Stimulated activated CD8-positive, alpha-beta memory T cell treated with anti-CD3 and anti-CD28 coated beads, Interleukin-15, amount 100 ng/mL, for 4 hours (primary cell): Measurements from ENCODE around the gene MAGI2.

ENCODE experiments used
- DNase-seq, 2 donors: peaks; one replicate each; pipeline ENCODE4 v3.0.0-alpha.2; 2020; ENCODE audit warnings: low read depth in 2 of 2

The MAGI2 gene

DNA sequence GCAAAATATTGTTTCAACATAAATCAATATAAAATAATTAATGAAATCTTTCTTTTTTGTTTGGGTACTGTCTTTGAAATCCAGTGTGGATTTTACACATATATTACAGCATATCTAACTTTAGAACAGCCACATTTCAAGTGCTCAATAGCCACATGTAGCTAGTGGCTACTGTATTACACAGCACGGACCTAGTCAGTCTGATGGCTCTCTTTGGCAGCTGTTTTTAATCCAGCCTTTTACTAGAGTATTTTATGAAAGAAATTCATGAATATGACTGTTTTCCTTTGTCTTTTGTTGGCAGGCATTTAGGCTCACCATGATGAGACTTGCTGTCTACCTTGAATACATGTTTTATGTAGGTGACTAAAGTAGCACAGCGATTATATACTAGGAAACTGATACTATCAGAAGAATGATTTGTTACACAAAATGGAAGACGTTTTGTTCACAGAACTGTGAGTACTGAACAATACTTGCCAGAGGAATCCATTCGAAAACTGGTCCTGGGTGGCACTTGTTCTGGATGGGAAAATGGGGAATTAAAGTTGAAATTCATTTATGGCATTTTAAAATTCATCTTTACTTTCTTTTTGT, 1268.2 kb downstream of the MAGI2 start:
- DNase-seq = no peak

DNA sequence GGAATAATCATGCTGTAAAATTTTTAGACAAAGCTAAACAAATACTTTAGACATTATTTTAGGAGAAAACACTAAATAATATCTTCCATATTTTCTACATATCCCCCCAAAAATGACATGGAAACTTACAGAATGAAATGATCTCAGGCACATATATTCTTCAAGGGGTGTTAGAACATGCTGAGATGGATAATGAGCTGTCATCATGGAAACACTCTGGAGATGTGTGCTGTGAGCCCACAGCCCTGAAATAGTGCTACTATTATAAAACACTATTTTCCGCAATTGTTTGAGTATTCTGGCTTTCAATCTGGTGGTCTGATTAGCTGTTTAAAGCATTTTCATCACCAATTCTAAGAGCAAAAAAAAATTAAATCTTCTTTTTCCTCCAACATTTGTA, 1269.2 kb downstream of the MAGI2 start:
- no peak for DNase-seq

DNA sequence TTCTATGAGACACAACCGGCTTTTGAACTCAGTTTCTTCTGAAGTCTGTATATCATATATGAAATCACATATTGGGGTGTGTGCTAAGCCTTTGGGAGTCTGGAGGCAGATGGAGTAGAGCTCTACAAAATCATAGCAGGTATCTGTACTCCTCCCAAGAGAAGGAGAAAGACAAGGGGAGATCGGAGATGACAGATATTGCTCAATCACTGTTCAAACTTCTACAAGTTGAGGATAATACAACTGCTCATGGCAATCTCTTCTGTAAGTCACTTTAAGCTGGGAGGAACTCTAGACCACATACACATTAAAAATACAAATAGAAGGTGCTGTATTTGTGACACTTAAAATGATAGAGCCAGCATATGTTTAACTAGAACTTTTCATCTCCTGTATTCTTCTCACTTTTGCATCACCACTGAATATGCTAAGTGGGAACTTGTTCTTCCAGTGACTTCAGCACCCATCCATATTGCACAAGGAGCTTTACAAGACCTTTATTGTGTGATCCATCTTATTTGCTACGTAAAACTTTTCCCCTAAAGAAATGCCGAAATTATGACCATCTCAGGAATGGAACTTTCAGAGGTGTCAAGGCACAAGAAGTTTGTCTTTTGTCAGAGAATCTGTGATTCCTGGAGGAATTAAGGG, 1273.5 kb downstream of the MAGI2 start:
- no peak for DNase-seq

DNA sequence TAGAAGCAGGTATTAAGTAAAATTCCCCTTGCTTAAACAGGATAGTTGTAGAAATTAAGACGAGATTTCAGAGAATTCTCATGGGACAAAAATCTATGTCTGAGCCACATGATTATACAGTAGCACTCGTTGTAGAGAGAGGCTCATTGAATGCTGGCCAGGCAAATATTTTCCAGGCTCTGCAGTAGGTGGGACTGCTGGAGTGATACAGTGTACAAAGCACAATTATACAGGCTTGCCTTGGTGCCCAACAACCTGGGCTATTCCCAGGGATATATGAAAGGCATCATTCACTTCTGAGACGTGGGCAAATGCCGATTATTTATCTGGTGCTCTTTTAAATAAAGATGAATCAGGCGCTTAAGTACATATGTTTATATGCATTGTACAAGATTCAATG, 1274.3 kb downstream of the MAGI2 start:
- no peak for DNase-seq

DNA sequence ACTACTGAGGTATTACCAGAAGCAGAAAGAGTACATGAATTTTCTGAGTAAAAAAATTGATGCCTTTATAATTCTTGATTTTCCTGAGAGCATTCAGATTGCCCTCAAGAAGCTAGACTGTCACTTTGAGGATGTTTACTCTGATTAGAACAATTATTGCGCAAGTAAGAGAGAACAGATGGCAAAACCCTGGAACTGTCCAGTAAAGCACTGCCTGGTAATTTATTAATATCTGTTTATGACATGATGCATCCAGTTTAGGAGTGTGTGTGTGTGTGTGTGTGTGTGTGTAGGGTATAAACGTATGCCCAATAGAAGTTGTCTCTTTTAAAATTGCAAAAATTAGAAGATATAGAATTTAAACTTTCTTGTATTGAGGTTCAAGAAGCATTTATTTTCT, 1275.1 kb downstream of the MAGI2 start:
- DNase-seq = no peak

DNA sequence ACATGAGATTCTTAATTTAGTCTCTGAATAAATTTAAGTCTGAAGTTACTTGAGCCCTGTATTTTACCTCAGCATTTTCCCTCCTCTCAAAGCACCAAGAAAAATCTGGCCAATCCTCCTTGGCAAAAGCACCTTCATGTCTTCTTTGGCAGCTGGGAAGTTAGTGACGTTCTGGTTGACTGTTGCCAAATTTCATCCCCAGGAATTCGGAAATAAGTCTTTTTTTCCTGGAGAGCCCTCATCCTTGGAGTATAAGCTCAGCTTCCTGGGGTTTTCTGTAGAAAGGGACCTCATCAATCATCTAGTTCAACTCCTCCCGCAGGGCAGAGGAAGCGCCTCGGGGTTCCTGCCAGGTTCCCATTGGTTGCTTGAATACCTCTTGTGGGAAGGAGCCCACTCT, 1277.3 kb downstream of the MAGI2 start:
- no peak for DNase-seq

DNA sequence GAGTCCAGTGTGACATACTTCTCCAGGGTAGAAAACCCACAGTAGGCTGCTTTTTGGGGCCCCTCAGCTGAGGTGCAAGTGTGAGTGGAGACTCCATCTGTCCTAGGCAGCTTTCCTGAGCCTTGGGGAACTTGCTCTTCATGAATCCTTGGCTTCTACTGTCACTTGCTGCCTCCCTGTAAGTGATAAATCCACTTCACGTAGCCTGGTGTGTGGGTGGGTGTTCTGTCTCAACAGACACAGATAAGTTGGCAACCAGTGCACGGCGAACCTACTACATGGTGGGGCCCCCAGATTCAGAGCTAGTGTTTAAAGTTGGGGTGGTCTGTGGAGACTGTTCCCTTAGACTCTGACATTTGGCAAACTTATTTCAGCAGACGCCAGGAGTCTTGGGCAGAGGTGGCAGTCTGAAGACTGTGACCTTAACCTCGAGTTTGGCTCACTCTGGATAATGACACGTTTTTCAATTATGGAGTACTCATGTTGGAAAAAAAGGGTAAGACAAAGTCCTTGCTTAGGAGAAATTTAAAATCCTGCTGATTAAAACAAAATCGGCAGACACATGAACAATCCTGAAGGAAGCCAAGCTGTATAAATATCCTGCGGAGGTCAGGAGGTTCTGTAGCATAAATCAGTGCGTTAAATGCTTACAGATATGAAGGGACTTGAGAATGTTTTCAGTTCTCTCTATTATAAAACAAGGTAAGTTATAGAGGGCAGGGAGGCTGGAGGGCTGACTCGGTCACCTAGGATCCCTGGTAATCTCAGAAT, 1278.0 kb downstream of the MAGI2 start:
- DNase-seq = no peak

DNA sequence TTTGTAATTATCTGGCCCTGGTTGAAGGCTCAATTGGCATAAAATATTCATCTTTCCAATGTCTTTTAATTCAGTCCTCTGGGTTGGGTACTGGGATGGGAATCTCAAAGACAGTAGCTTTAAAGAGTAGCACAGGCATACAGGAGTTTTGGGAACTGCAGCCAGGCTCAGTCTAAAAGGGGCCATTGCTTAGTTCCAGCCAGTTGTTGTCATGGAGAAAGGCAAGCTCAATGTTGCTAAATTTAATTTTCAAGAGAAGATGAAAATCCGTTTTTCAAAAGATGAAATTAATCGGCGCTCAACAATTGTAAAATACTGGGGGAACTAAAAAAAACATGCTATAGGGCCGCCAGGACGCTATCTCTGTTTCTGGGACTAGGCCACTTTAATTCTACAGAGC, 1279.8 kb downstream of the MAGI2 start:
- no peak for DNase-seq

DNA sequence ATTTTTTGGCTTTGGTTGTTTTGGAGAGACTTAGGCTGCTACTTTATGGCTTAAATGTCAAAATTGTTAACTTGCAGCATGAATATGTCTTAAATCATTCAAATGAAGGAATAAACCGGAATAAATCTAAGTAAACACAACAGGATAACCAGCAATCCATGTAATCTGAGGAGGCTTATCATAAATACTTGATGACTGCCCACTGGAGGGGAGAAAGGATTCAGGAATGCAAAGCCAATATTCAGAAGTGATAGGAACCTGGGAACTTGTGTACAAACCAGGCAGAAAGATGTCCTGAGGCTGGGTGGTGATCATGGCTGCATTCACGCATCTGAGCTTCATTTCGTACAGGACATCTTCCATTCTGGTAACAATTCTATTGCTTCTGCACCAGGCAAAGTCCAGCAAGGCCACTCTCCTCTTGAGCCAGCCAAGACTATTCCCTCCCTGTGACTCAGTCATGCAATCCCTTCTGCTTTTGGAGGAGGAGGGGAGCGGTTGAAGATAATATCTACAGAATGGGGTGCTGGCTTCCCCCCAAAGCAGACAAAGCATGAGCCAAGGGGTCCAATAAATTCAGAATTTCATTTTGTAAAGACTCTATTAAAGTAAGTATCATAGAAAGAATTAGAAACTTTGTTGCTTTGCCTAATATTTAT, 1280.4 kb downstream of the MAGI2 start:
- DNase-seq = no peak

DNA sequence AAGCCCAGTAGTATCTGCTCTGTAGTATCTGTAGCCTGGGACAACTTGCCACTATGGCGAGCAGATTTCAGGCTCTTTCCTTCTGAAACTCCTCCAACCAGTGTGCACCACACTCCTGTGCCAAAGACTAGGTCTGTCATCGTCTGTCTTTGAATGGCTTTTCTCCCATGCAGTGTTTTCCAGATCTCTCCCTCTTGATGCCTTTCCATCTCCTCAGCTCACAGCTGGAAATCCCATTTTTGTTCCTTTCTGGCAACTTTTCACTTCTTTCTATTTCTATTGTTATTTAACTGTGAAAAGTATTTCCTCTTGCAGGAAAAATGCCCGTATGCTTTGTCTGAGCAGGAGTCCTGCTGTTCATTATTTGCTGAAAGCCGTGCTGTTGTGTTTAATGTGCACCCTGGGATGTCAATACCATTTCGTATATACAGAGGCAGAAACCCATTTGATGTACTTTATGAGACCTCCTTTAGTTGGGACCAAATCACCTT, 1281.2 kb downstream of the MAGI2 start:
- DNase-seq = no peak

DNA sequence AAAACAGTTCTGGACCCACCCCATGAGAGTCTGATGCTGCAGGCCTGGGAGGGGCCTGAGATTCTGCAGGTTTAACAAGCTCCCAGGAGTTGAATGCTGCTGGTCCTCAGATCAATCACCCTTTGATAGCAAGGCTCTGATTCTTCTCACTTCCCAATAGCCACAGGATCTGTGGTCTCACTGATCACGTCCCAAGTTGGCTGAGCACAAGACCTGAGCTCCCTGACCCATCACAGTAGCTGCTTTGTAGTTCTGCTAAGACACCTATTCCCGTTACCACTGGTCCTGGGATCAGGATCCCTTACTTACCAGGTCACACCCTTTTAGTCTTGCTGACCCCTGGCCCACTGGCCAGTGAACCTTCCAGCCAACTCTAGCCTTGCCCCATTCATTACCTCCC, 1282.1 kb downstream of the MAGI2 start:
- no peak for DNase-seq

DNA sequence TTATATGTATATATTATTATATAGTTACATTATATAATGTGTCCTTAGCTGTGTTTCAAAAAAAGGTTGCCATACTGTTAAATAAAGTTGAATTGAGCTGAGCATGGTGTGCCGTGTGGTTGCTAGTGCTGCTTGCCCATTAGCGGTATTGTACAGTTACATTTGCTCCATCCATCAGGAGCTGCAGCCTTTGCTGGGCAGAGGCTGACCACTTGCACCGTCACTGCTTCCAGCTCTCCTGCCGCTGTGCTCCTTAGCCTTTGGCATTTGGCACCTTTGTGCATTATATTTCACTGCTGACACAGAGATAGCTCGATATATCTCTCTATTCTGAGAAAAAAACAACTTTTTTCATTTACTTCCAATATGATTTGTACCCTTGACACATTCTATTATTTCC, 1282.7 kb downstream of the MAGI2 start:
- DNase-seq = no peak

DNA sequence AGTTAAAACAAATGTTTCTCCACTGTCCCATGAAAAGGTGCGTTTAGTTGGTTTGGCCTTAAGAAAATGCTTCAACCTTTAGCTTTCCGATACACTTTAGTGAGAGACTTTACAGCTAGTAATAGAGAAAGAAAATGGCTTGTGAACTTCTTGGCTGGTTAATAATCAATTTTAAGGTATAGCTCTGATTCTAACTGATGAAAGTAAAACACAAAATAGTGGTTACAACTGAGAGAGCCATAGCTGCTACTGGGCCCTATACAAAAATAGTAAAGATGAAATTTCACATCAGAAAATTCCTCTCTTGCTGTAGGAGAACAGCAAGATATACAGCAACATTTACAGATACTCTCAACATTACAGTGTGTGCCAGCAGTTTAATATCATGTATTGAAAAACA, 1283.5 kb downstream of the MAGI2 start:
- DNase-seq = no peak

DNA sequence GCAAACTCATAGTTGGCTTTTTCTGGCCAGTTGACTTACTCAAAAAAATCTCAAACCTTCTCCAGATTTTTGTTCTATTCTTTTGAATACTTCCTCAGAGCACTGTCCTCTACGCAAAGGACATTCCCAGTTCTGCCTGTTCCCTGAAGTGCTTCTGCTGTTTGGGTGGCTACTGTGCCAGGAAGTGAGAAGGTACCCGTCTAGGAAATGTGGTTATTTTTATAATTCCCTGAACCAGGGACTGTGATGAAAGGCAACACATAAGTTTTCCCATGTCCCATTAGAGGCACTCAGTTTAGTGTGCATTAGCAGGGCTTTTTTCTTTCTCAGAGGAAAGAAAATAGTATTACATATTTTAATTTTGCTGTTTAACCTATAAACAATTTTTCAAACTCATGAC, 1284.6 kb downstream of the MAGI2 start:
- no peak for DNase-seq

DNA sequence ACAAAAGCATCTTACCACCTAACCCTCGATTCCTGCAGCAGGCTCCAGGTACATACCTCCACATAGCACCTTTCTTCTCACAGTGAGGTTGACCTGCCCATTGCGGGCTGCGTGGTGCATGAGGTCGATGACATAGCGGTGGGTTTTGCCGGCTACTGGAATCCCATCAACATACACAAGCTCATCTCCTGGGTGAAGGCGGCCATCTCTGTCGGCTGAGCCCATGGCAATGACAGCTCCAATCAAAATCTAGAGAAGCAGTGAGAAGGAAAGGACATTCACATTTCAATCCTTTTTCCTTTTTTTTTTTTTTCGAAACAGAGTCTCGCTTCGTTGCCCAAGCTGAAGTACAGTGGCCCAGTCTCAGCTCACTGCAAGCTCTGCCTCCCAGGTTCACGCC, 1285.6 kb downstream of the MAGI2 start:
- no peak for DNase-seq

DNA sequence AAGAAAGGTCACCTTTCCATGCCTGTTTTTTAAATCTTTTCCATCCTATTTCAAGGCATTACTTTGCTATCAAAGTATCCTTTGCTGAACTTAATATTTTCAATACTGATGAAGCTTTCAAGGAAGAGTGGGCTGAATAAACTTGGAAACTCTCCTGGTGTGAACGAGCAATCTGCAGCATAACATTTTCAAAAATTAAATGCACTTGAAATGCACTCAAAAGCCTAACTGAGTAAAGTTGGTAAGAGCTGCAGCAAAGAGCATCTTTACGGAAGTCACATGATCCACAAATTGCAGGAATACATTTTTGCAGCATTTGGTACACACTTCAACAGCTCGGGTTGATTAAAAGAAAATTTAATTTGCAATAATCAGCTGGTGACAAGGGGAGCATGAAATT, 1287.6 kb downstream of the MAGI2 start:
- no peak for DNase-seq

DNA sequence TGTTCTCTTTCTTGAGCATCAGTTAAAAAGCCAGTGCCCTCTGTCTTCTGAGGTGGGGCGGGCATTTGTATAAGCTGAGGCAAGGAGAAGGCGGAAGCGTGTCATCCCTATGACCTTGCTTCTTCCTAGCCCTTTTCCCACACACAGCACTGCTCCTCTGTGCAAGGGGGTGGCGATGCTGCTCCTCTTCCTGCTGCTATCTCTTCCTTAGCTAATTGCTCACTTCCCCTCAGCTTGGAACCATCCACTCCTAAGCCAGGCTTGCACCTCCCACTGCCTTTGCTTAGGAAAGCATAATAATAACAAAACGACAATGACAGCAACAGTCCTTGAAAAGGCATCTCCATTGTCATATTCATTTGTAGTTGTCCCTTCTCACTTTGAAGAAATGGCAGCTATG, 1288.0 kb downstream of the MAGI2 start:
- DNase-seq = no peak

DNA sequence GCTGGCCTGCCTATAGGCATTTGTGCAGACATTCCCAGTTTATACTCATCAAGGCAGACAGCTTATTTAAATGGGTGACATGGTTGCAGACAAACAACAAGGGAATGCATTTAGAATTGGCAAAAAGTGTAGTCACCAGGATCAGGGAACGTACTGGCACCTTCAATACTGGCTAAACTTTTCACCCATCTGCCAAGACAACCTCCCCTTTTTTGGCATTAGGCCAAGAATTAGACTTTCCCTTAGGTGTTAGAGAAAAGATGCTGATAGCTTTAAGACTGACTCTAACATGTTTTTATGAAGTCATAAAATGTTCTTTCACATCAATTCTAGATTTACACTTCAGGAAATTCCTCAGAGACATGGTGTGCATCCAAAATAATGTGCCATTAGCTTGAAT, 1289.0 kb downstream of the MAGI2 start:
- DNase-seq = no peak

DNA sequence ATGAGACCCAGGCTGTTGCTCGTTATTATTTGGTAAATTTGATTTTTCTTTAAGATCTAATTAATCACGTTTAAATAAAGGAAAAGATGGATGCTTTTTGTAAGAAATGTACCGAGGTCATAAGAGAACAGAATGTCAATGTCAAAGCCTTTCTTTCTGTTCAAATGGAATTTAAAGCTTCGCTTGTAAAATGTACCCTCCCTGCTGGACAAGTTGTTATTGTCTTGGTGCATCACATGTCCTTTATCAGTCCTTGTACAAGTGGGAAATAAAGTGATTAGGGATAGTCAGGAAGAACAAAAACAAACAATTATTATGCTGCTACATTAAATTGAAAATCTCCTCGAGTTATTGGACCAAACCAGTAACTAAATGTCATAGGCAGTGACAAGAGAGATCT, 1291.7 kb downstream of the MAGI2 start:
- no peak for DNase-seq

DNA sequence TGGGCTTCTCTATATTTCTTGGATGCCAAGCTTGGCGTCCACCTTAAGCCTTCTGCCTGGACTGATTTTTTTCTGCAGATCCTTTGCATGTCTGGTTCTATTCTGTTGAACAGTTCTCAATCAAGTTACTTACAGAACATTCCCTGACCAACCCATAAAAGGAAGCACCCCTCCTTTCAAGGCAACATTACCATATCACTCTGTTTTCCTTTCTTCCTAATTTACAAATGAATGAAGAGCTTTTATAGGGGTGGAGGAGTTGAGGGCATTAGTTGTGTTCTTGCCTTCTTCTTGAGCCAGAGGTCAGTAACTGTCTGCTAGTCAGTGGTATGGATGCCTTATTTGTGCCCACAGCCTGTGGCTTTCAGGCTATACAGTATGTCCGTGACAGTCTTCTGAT, 1293.9 kb downstream of the MAGI2 start:
- DNase-seq = no peak

DNA sequence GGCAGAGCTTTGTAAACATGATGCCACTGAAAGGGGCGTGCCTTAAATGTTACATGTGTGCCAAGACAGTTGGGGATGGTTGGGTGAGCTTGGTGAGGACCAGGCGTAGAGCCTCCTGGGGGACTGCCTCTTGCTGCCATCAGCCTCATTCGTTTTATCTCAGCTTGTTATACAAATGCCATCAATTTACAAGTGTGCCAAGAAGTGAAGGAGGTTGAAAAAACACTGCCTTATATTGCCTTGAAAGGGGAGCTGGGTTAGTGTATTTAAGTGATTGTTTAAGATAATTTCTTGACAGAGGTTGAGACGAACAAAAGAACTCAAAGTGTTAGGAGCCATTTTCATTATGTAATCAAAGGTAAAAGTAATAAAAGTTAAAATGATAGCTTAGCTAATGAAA, 1300.2 kb downstream of the MAGI2 start:
- no peak for DNase-seq

DNA sequence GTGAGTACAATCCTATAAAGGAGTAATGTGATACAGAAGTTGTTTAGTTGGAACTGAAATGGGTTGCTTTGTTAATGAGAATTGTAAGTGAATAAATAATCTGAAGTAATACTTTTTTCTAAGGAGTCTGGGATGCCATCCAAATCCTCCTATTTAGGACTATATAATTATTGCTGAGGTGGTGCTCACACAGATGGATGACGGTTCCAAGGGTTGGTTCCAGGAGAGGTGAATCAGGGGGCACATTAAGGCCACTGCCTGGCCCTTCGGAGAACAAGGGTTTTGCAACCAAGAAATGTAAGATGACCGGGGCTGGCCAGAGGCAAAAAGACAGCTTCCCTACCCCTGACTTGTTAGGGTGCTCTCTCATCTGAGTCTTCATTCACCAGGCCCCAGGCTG, 1302.2 kb downstream of the MAGI2 start:
- no peak for DNase-seq

DNA sequence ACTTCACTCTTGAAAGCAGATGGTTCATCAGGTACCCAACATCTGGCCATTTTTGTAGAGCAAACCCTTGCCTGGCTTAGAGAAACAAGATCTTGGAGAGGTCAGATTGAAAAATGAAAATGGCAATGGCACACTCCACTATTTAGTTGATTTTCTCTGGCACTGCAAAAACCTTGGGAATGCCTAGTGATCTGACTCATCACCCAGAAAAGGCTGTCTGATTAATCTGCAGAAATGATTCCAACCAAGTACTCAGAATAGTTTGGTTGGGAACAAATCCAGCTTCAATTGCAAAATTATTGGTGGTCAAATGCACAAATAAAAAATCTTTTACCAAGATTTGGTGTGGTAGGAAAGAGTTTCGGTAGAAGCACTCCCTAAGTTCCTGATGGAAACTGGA, 1303.7 kb downstream of the MAGI2 start:
- no peak for DNase-seq
